GM10847 (cell line): ENCODE results near the gene MUC15.

ENCODE experiments used
- POLR2A ChIP-seq: IDR thresholded peaks from 2 replicates; pipeline ENCODE4 v1.6.1; 2011; ENCODE audit not compliant: insufficient read length; ENCODE audit errors: extremely low read depth

MUC15 gene

GRCh38 chr11:26527685-26528084 is 44.4 kb downstream of the MUC15 start:
- no peak for TF ChIP-seq POLR2A

- no peak for TF ChIP-seq POLR2A
Observed at GRCh38 chr11:26522912-26523610, 49.0 kb downstream of the MUC15 start.

- TF ChIP-seq POLR2A, result no peak
Observed at GRCh38 chr11:26519469-26519868, 52.6 kb downstream of the MUC15 start.

GRCh38 chr11:26512196-26512595 is 59.9 kb downstream of the MUC15 start:
- TF ChIP-seq POLR2A, result no peak

GRCh38 chr11:26510756-26511155 is 61.3 kb downstream of the MUC15 start:
- no peak for TF ChIP-seq POLR2A

- no peak for TF ChIP-seq POLR2A
Observed at GRCh38 chr11:26510164-26510563, 61.9 kb downstream of the MUC15 start.
